ENCODE data around the gene CCT8. TPM values are rescaled to one million over a fixed set of nuclear protein-coding genes. Genes with fewer than 3 reads are reported as not detected.
"Not testable (repeated sequence)": the region's sequence is repeated elsewhere in the genome, so short reads cannot be mapped to it uniquely, and the experiment has no call there.

CCT8 gene
- polyA plus RNA-seq, 1 donor = 173 TPM

DNA sequence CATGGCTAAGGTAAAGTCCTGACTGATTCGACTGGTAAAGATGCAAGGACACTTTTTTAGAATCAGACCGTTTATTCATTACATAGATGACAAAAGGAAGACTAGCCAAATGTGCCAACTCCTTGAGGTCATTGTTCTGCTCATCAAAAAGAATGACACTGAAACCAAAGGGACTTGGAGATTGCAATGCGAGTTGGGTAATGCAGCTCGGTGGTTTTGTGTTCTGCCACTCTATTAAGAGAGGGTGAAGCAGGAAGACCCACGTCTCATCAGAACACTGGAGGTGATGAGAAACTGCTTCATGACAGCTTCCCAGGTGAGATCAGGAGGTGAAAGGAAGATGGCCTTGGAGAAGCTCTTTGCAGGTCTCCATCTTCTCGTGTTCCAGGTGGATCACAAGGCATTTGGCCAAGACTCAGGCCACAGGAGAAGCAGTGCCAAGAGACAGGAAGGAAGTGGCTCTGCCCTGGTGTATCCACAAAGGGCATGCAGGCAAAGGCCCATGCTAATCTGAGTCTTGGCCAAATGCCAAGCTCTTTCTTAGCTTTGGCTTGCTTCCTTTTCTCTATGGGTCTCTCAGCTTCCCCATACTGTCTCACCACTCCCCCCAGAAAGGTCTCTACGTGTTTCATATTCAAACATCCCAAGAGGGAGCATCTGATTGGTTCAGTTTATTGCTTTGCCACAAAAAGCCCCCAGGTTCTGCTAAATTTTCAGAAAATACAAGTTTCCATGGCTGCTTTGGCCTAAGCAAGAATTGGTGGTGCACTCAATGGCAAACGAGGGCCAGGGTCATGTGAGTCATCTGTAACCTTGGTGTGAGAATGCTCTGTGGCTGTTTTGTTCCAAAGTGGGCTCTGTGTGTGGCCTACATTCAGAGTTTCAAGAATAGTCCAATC lies 5.7 kb upstream of the CCT8 start:
- DNase-seq (ENCODE audit: low read depth) = no peak

DNA sequence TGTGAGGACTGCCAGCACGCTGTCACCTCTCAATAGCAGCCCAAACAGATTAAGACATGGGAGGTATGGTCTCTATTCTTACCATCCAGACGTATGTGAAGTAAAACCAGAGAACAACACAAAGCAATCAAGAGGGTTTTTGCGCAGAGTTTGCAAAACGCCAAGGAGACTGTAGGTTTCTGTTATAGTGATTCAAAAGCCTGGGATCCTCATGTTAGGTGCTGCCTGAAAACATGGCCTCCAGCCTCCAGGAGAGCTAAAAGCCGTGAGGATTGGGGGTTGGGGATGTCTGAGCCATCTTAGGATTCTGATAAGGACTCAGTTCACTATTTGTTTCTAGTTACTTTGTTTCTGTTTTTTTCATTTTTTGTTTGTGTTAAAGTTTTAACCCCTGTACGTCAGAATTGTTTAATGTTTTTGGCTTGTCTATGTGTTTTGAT lies 4.2 kb upstream of the CCT8 start:
- DNase-seq (ENCODE audit: low read depth) = no peak

DNA sequence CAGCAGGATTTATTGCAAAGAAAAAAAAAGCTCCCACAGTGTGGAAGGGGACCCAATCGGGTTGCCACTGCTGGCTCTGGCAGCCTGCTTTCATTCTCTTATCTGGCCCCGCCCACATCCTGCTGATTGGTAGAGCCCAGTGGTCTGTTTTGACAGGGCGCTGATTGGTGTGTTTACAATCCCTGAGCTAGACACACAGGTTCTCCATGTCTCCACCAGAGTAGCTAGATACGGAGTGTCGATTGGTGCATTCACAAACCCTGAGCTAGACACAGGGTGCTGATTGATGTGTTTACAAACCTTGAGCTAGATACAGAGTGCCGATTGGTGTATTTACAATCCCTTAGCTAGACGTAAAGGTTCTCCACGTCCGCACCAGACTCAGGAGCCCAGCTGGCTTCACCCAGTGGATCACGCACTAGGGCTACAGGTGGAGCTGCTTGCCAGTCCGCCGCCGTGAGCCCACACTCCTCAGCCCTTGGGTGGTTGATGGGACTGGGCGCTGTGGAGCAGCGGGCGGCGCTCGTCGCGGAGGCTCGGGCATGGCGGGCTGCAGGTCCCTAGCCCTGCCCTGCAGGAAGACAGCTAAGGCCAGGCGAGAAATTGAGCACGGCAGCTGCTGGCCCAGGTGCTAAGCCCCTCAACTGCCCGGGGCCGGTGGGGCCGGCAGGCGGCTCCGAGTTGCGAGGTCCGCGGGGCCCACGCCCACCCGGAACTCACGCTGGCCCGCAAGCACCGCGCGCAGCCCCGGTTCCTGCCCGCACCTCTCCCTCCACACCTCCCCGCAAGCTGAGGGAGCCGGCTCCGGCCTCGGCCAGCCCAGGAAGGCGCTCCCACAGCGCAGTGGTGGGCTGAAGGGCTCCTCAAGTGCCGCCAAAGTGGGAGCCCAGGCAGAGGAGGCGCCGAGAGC lies 3.5 kb upstream of the CCT8 start:
- not testable (repeated sequence) for DNase-seq (ENCODE audit: low read depth)

DNA sequence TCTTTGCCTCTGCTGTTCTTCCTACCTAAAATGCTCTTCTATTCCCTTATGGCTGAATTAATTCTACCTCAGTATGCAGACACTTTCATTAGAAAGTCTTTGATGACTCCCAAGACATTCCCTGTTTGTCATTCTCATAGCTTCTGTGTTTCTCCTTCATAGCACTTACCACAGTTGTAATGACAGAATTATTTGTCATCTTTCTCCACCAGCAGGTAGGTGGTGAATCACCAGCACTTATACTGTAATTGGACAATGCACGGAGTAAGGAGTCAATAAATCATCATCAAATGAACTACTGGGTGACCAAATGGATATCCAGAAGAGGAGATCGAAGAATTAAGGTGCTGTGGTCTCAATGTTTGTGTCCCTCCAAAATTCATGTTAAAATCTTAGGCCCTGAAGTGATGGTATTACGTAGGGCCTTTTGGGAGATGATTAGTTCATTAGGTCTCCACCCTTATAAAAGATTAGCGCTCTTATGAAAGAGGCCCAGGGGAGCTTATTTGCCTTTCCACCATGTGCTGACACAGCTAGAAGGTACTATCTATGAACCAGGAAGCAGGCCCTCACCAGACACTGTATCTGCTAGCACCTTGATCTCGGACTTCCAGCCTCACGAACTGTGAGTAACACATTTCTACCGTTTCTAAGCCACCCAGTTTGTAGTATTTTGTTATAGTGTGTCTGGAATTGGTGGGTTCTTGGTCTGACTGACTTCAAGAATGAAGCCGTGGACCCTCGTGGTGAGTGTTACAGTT lies 2.4 kb upstream of the CCT8 start:
- no peak for DNase-seq (ENCODE audit: low read depth)

DNA sequence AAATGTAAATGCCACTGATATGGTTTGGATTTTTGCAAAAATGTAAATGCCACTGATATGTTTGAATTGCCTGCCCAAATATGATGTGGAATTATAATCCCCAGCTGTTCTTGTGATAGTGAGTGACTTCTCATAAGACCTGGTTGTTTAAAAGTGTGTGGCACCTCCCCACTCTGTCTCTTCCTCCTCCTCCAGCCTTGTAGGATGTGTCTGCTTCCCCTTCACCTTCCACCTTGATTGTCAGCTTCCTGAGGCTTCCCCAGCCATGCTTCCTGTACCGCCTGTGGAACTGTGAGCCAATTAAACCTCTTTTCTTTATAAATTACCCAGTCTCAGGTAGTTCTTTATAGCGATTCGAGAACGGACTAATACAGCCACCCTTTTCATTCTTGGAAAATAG lies 1.3 kb upstream of the CCT8 start:
- DNase-seq (ENCODE audit: low read depth) = no peak

DNA sequence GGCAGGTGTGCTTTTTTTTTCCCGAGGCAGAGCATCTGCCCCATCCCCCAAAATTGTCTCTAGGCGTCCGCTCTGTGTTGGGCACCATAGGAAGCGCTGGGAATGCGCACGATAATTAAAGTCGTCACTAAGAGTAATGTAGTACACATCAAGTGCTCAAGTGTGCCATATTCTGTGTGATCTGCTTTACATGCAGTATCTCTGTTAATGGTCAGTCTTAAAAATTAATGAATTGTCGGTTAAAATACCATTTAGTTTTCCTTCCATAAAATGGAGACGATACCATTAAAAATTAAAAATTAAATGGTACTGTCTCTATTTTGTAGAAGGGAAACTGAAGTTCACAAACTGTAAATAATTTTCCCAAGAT lies 544 bp upstream of the CCT8 start:
- DNase-seq (ENCODE audit: low read depth) = no peak

DNA sequence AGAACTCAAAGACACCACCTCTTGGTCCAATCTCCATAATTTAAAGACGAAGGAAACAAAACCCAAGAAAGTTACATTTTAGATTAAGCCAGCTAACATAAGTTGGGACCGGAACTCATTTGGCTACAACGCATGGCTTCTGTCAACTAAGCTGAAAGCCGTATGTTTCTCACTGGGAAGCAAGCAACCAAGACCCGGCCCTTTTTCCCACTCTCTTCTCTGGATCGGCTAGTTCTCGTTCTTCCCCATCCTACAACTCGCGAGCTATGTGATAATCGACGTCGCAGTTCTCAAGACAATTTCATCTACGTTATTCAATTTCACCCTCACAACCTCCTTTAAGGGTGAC lies 601 bp downstream of the CCT8 start:
- DNase-seq (ENCODE audit: low read depth) = no peak

DNA sequence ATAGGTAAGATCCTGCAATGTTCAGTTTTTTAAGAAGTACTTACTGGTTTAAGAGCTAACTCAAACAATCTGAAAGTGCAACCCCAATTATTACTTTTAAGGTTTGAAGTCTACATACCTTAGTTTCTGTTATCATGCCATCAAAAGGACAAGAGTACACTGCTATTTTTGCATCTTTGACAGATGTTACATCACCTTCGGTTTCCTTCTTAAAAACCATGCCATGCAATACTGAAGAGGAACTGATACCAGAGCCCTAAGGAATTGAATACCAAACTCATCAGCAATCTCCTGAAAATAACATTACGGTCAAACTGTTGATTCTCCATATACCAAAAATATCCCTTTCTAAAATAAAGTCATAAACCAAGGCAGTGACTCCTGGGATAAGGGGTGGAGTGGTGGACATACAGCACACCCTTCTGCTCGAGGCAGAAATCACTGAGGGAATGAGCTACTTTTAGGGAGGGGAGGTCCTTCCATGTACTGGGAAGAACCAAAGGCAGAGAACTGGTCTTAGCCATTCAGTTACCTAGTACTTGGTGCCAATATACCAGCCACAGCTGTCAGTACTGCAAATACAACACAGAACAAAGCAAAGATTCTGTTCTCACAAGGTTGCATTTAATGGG lies 8.5 kb downstream of the CCT8 start:
- DNase-seq (ENCODE audit: low read depth) = no peak

DNA sequence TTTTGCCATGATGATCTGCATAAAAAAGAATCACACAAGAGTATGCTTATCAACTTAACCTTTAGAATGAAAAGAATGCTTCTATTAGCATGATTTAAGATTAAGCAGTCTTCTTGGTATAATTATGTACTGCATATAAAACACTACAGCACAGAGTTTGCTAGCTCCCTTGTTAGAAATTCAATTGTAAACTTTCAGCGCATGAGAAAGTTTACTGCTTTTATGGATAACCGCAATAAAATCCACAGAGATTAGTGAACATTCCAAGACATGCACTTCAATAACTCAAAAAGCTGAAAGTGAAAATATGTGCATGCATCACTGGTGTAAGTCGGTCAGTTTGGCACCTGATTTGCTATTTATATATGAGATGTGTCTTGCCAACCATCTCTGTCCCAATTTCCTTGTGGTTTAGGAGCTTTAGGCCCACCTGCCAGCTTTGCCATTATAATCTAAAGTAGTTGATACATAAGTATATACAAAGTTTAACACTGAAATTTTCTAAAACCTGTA lies 16.9 kb downstream of the CCT8 start:
- no peak for DNase-seq (ENCODE audit: low read depth)

DNA sequence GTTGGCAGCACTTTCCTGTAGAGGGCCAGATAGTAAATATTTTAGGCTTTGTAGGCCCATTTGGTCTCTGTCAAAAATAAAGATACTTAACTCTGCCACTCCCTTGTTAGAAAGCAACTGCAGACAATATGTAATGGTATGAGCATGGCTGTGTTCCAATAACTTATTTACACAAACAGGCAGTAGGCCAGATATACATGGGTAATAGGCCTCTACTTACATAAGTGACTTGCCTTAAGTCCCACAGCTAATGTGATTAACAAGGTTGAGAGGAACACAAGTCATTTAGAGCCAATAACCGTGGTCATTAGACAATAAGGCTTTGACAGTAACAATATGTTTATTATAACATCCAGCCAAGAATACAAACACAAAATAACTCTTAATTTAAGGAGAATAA lies 17.4 kb downstream of the CCT8 start:
- DNase-seq (ENCODE audit: low read depth) = no peak

DNA sequence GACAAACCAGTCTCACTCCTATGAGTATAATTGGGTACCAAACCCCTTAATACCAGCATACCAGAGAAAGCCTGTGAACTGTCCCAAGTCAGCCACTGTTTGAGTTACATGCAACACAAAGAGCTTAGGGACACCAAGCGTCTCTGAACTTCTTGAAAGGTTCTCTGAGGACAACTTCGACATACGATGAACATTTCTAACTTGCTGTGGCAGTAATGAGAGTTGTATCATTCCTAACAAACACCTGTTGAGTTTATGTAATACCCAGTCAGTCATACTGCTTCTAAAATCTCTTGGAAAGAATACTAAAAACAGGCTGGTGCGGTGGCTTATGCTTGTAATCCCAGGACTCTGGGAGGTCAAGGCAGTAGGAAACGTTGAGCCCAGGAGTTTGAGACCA lies 18.4 kb downstream of the CCT8 start:
- DNase-seq (ENCODE audit: low read depth) = no peak

DNA sequence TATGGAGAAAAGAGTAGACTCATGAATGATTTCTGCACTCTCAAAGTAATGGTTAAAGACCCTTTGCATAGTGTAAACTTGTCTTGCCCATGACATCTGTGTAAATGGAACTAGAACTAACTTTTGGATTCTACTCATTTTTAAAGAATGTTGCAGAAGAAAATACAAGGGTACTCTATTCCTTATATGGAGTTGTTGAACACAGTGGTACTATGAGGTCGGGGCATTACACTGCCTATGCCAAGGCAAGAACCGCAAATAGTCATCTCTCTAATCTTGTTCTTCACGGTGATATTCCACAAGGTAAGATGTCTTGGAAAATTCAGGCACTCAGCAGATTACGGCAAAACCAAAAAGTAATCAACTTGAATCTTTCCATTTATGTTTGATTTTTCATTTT lies 19.8 kb downstream of the CCT8 start:
- no peak for DNase-seq (ENCODE audit: low read depth)

DNA sequence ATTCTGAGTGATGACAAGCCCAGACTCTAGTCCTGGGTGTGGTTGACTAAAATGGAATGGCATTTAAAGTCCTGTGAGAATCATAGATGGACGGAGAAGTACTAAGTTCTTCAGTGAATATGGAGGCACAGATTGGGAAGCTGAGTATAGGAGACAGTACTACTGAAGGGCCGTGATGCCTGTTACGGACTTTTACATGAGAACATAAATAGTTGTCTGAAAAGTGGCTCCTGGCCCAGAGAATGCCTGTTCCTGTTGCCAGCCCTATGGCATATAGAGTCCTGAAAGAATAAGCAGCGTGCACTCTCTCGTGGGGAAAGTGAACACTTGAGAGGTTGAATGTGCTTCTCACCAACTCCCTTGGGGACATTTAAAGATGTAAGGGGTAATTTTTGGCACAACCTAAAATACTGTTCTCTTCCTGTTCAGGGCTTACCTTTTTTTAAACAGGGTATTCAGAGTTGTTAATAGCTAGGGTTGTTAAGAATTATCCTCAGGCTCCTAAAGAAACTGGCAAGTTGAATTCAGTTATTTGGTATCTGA lies 20.4 kb downstream of the CCT8 start:
- DNase-seq (ENCODE audit: low read depth) = no peak

DNA sequence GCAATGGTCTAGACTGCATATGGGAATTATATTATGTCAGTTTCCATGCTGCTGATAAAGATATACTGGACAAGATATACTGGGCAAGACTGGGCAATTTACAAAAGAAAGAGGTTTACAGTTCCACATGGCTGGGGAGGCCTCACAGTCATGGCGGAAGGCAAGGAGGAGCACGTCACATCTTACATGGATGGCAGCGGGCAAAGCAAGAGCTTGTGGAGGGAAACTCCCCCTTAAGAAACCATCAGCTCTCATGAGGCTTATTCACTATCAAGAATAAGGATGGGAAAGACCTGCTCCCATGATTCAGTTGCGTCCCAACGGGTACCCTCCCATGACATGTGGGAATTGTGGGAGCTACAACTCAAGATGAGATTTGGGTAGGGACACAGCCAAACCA lies 21.2 kb downstream of the CCT8 start:
- no peak for DNase-seq (ENCODE audit: low read depth)

DNA sequence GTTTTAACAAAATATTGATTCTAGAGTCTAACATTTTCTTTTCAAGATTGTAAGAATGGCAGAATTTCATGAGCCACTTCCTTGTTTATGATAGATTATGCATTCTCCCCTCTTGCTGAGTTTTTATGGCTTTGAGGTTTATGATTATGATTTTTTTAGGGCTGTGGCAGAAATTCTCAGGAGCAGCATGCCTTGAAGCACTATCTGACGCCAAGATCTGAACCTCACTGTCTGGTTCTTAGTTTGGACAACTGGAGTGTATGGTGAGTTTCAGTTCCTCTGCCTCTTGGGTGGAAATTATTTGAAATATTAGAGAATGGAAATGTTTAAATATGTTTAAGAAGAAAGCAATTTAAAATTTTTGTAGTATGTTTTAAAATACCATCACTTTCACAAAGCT lies 38.8 kb downstream of the CCT8 start:
- DNase-seq (ENCODE audit: low read depth) = no peak

DNA sequence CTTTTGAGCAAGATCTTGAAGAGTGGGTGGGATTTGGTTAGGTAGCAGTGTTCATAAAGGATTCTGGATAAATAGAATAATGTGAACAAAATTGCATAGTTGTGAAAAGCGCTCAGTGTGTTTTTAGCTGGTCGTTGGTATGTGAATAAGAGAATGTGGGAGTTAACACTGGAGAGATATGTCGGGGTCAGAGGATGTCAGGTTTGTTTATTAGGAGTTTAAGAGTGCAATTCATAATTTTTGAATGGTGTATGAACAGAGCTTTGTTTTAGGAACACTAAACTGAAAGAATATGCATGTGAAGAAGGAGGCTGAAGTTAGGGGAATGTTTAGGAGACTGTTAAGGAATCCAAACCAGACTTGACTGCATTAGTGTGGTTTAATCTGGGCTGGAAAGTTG lies 39.6 kb downstream of the CCT8 start:
- DNase-seq (ENCODE audit: low read depth) = no peak

DNA sequence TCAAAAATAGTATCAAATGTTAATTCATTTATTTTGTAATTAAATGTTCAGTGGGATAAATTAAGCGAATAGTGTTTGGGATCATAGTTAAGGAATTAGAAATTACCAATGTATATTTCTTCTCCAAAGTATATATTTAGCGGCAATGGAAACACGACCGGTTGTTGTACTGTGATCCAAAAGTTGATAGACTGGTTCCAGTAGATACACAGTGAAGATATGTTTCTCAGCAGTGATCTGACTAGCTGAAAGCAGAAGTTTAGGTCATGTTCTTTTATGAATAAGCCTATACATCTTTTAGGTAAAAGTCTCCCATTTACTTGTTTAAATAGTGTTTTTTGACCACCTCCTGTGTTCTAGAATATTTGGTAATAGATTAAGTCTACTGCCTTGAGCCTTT lies 40.1 kb downstream of the CCT8 start:
- DNase-seq (ENCODE audit: low read depth) = no peak

DNA sequence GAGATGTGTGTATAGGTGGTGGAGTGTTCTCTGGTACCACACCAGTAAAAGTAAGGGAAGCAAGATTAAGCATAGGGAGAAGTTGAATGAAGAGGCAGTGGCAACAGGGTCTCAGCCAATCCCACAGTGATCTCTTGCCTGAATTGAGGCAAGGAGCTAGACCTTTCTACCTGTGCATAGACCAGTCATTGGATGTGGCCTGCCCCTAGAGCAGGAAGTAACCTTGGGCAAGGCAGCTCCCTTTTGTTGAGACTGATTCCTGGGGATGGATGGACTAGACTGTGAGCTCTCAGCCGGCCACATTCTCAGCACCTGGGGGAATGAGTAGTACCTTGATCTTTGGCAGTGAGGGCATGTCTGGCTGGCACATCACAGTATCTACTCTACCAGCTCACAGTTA lies 42.5 kb downstream of the CCT8 start:
- no peak for DNase-seq (ENCODE audit: low read depth)

DNA sequence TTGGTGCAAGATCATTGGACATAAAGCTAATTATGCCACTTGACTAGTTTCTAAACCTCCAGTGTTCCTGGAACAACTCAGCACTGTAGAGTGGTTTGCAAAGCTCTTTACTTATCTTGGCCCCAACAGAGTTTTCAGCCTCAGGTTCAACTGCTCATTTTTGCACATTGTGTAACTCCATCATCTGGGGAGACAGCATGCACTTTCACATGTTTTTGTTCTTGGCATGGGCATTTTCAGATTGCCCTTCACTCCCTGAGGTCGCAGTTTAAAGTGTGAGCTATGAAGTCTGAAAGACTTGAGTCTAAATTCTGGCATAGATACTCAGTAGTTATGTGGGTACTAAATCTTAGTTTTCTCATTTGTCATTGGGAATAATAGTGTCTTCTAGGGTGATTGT lies 43.9 kb downstream of the CCT8 start:
- DNase-seq (ENCODE audit: low read depth) = no peak

DNA sequence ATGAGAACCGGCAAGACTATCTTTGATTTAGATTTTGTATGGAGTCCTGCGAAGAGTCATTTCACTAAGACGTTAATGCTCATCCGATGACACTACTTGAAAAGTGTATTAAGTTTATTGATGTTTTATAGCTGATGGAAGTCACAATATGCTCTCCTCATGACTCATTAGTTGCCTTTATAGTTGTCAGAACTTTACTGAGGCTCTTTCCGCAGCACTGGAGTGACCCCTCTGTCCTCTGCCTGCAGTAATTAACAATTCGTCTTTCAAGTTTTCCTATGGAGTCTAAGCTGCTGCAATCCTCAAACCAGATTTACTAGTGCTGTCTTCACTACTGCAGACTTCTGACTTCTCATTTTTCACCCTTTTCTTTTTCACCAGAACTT lies 48.1 kb downstream of the CCT8 start:
- no peak for DNase-seq (ENCODE audit: low read depth)
